Activated B cell treated with CpG ODN at 0.5 μM for 24 hours (primary cell): ENCODE data around the gene SEPHS2. TPM values are rescaled to one million over a fixed set of nuclear protein-coding genes. Genes with fewer than 3 reads are reported as not detected.

Source experiments
- ATAC-seq: fragments of 200-7000 bp; cut with Tn5 transposase; one replicate; pipeline ENCODE4 v1.10.0; 2021; ENCODE audit warnings: low read depth, mild to moderate bottlenecking, moderate library complexity
- CTCF ChIA-PET: fragments of 350-600 bp; sonication (Branson Sonifier 250); formaldehyde crosslinking; loops from one replicate; lab custom pipeline; 2021; ENCODE audit warnings: antibody characterized with exemption; lab: Charles Lee
- POLR2A ChIA-PET: fragments of 350-600 bp; sonication (Branson Sonifier 250); formaldehyde crosslinking; loops from one replicate; lab custom pipeline; 2021; ENCODE audit warnings: antibody characterized with exemption; lab: Charles Lee
- DNase-seq: peaks from one replicate; pipeline ENCODE4 v3.0.0; 2022
- H3K27ac Mint-ChIP-seq: one replicate; pipeline ENCODE4 v1.8.0; 2020; ENCODE audit warnings: mixed read lengths
- H3K27me3 Mint-ChIP-seq: one replicate; pipeline ENCODE4 v1.8.0; 2021; ENCODE audit warnings: mixed read lengths
- H3K36me3 Mint-ChIP-seq: one replicate; pipeline ENCODE4 v1.8.0; 2021; ENCODE audit warnings: low read depth, mixed read lengths
- H3K4me1 Mint-ChIP-seq: one replicate; pipeline ENCODE4 v1.8.0; 2021; ENCODE audit warnings: mixed read lengths
- H3K4me3 Mint-ChIP-seq: one replicate; pipeline ENCODE4 v1.8.0; 2020; ENCODE audit warnings: mild to moderate bottlenecking, mixed read lengths
- H3K9me3 Mint-ChIP-seq: one replicate; pipeline ENCODE4 v1.8.0; 2020; ENCODE audit warnings: mixed read lengths
- intact Hi-C: fragments of 100-400 bp; cut with micrococcal nuclease; formaldehyde crosslinking; loops from one replicate; pipeline ENCODE4 v1.15.1; 2024
- total RNA-seq: library from RNA; stranded (reverse); gene quantifications from 2 replicates; pipeline ENCODE4 v1.2.3, GENCODE V29; 2022
- TF ChIP-seq, protein P1 (sequence below): fragments of 200-600 bp; IDR thresholded peaks from one replicate; pipeline ENCODE4 v1.8.0; 2022; ENCODE audit warnings: antibody characterized with exemption, mild to moderate bottlenecking

Gene SEPHS2, protein sequence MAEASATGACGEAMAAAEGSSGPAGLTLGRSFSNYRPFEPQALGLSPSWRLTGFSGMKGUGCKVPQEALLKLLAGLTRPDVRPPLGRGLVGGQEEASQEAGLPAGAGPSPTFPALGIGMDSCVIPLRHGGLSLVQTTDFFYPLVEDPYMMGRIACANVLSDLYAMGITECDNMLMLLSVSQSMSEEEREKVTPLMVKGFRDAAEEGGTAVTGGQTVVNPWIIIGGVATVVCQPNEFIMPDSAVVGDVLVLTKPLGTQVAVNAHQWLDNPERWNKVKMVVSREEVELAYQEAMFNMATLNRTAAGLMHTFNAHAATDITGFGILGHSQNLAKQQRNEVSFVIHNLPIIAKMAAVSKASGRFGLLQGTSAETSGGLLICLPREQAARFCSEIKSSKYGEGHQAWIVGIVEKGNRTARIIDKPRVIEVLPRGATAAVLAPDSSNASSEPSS
- total RNA-seq = 79.1 and 80.0 TPM in 2 replicates

DNA sequence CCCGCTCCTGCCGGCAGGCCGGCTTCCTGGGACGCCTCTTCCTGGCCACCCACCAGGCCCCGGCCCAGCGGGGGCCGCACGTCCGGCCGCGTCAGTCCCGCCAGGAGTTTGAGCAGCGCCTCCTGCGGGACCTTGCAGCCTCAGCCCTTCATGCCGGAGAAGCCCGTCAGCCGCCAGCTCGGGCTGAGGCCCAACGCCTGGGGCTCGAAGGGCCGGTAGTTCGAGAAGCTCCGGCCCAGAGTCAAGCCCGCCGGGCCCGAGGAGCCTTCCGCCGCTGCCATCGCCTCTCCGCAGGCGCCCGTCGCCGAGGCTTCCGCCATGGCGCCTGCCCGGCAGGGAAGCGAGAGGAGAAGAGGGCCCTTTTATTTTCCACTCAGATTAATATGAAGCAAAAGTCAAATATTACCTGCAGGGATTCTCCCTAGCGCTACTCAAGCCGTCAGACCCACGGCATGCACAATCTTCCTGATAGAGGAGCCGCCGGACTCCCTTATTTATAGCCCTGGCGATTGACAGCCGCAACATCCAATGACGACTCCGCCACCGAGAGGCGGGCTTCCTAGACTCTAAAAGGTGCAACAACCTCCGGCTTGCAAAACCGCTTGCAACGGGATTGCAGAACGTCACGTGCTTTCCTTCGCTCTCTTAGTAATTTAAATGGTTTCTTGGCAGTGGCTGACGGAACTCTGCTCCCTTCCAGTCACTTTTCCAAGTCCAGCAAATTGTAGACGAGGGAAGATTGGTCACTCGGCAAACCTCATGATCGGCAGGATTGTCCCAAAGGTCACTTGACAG, at the start of gene SEPHS2:
Gene SEPHS2, minus strand, starts transcription at position 467 of the 795 bp plus-strand sequence. Its CDS starts 147 bp downstream, at position 320.
- Mint-ChIP-seq H3K4me3 (peak within 1 kb of the TSS; percentile 95), H3K4me1 (peaks cover 45% of the 10 kb centered on the region), H3K36me3 (peaks cover 27% of the 10 kb centered on the region), H3K27ac (peak within 1 kb of the TSS; percentile 96), H3K9me3 (no peaks in the 10 kb centered on the region), H3K27me3 (no peaks in the 10 kb centered on the region)
- DNase-seq (peak; percentile 87), ATAC-seq (peak; percentile 96)
- intact Hi-C loops = loop anchor here (1.0 kb wide), 3 partner anchors 15 to 82 kb away; partner anchors contain the start of gene DCTPP1
- ChIA-PET POLR2A (interaction anchor here (0.7 to 8.9 kb wide), 17 partner anchors 11 to 213 kb away, joined by 3 to 186 read pairs (median 6); partner anchors contain the start of genes DCTPP1, ITGAL, PRR14 and ZNF688), CTCF (interaction anchor here (0.6 to 2.1 kb wide), 4 partner anchors 13 to 83 kb away, joined by 3 to 7 read pairs (median 4); partner anchors contain the start of gene DCTPP1)
- TF ChIP-seq, protein P1, sequence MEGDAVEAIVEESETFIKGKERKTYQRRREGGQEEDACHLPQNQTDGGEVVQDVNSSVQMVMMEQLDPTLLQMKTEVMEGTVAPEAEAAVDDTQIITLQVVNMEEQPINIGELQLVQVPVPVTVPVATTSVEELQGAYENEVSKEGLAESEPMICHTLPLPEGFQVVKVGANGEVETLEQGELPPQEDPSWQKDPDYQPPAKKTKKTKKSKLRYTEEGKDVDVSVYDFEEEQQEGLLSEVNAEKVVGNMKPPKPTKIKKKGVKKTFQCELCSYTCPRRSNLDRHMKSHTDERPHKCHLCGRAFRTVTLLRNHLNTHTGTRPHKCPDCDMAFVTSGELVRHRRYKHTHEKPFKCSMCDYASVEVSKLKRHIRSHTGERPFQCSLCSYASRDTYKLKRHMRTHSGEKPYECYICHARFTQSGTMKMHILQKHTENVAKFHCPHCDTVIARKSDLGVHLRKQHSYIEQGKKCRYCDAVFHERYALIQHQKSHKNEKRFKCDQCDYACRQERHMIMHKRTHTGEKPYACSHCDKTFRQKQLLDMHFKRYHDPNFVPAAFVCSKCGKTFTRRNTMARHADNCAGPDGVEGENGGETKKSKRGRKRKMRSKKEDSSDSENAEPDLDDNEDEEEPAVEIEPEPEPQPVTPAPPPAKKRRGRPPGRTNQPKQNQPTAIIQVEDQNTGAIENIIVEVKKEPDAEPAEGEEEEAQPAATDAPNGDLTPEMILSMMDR = no peak

DNA sequence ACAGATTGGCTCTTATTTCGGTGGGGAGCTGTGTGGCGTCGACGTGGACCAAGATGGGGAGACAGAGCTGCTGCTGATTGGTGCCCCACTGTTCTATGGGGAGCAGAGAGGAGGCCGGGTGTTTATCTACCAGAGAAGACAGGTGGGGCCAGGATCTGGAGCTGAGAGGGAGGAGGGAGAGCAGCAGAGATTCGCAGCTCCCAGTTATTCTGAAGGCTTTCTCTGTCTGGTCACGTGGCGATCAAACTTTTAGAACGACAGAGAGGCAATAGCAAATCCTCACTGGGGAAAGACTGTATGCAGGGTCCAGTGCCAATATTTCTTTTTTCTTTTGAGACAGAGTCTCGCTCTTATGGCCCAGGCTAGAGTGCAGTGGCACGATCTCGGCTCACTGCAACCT, 49.0 kb upstream of the SEPHS2 start:
- POLR2A ChIA-PET = interaction anchor here (0.9 to 1.6 kb wide), 6 partner anchors 9 to 53 kb away, joined by 3 to 6 read pairs (median 3); partner anchors contain the start of genes ITGAL and ZNF747
- Mint-ChIP-seq H3K27me3 (no peaks in the 10 kb centered on the region), H3K36me3 (peaks cover 60% of the 10 kb centered on the region), H3K27ac (no peak overlapping the region), H3K4me3 (no peak overlapping the region), H3K9me3 (no peaks in the 10 kb centered on the region), H3K4me1 (no peaks in the 10 kb centered on the region)
- TF ChIP-seq, protein P1 = no peak
- ATAC-seq (no peak), DNase-seq (no peak)
- CTCF ChIA-PET = no interaction called here
- intact Hi-C loops = no loop called here

DNA sequence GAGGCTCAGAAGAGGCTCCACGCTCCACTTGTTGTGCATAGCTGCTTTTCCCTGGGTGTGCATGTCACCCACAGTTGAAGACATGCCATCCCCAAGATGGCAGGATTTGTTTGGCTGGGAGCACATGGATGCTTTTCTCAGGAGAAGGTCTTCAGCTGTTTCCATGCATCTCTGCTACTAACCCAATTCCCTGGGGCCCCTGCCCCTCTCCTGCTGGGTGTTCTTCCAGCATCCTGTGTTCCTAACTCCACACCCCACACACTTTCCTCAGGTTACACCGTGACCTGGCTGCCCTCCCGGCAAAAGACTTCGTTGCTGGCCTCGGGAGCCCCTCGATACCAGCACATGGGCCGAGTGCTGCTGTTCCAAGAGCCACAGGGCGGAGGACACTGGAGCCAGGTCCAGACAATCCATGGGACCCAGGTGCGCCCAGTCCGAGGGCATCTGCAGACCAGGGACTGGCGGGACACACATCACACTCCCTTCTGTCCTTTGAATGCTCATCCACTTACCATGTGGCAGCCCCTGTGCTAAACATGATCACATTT, 48.3 kb upstream of the SEPHS2 start:
- H3K9me3 Mint-ChIP-seq = no peaks in the 10 kb centered on the region
- ChIA-PET CTCF (no interaction called here), POLR2A (interaction anchor here (0.6 to 1.6 kb wide), 4 partner anchors 8 to 118 kb away, joined by 3 to 9 read pairs (median 5); partner anchors contain the start of gene ITGAL)
- intact Hi-C loops = no loop called here
- DNase-seq (no peak), ATAC-seq (no peak)
- no peak overlapping the region for H3K27ac Mint-ChIP-seq
- H3K27me3 Mint-ChIP-seq = no peaks in the 10 kb centered on the region
- TF ChIP-seq, protein P1 = no peak
- peaks cover 63% of the 10 kb centered on the region for H3K36me3 Mint-ChIP-seq
- no peaks in the 10 kb centered on the region for H3K4me1 Mint-ChIP-seq
- H3K4me3 Mint-ChIP-seq = no peak overlapping the region

DNA sequence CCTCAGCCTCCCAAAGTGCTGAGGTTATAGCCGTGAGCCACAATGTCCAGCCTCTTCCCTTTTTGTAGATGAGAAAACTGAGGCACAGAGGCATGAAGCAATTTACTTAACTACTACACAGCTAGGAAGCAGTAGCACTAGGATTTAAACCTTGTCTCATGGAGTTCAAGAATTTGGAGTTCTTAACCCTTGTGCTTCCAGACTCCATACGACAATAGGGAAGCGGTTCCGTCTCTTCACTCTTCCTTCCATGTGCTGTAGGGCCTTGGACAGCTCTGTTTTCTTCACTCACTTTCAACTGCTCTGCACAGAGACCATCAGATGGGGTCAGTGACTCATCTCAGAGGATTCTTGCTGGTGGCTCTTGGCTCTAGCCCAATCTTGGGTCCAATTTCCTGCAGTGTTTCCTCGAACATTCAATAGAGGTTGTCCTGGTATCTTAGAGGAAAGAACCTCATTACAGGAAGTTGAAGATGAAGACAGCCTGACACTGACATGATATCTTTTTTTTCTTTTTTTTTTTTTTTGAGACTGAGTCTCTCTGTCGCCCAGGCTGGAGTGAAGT, 46.2 kb upstream of the SEPHS2 start:
- Mint-ChIP-seq H3K27me3 (no peaks in the 10 kb centered on the region), H3K27ac (peak overlapping the region; percentile 9), H3K4me3 (no peak overlapping the region), H3K36me3 (peaks cover 69% of the 10 kb centered on the region), H3K4me1 (peaks cover 4% of the 10 kb centered on the region), H3K9me3 (no peaks in the 10 kb centered on the region)
- no peak for ATAC-seq
- POLR2A ChIA-PET = interaction anchor here (0.7 to 1.0 kb wide), 5 partner anchors 15 to 903 kb away, joined by 3 to 8 read pairs (median 4); no protein-coding TSS in a partner anchor
- TF ChIP-seq, protein P1 = no peak
- CTCF ChIA-PET = interaction anchor here (0.9 kb wide), 2 partner anchors 9 to 62 kb away, joined by 3 read pairs; partner anchors contain the start of gene DCTPP1
- intact Hi-C loops = no loop called here
- no peak for DNase-seq
